Astrocyte (in vitro differentiated cells and primary cell): ENCODE data around the gene TBC1D5. TPM values are rescaled to one million over a fixed set of nuclear protein-coding genes. Genes with fewer than 3 reads are reported as not detected.

Experiments used
- DNase-seq: peaks from one replicate; pipeline ENCODE4 v3.0.0-alpha.2; 2010; ENCODE audit warnings: low read depth
- FAIRE-seq: peaks from 2 replicates; lab custom pipeline; 2011; peaks lifted over from hg19 to GRCh38; lab: Jason Lieb, UNC
- H2AFZ ChIP-seq: 2 replicates; pipeline ENCODE4 v1.6.0; 2012; ENCODE audit warnings: low read depth, low read length, inconsistent platforms
- H3K27ac ChIP-seq: 2 replicates; pipeline ENCODE4 v1.5.1; 2011; ENCODE audit warnings: low read depth, low read length, inconsistent platforms
- H3K27me3 ChIP-seq: 2 replicates; pipeline ENCODE4 v1.6.0; 2011; ENCODE audit warnings: low read length, inconsistent platforms; ENCODE audit not compliant: insufficient read depth
- H3K36me3 ChIP-seq: 2 replicates; pipeline ENCODE4 v1.5.1; 2011; ENCODE audit warnings: low read length, inconsistent platforms; ENCODE audit not compliant: insufficient read depth
- H3K4me1 ChIP-seq: 2 replicates; pipeline ENCODE4 v1.5.1; 2011; ENCODE audit warnings: low read length, inconsistent platforms; ENCODE audit not compliant: insufficient read depth
- H3K4me2 ChIP-seq: 2 replicates; pipeline ENCODE4 v1.6.0; 2012; ENCODE audit warnings: low read length, inconsistent platforms
- H3K4me3 ChIP-seq: 2 replicates; pipeline ENCODE4 v1.5.1; 2011; ENCODE audit warnings: low read depth, mild to moderate bottlenecking, low read length, inconsistent platforms; ENCODE audit not compliant: insufficient read depth
- H3K79me2 ChIP-seq: 2 replicates; pipeline ENCODE4 v1.6.0; 2012; ENCODE audit warnings: mild to moderate bottlenecking, low read length, inconsistent platforms; ENCODE audit not compliant: insufficient read depth
- H3K9ac ChIP-seq: 2 replicates; pipeline ENCODE4 v1.6.0; 2012; ENCODE audit warnings: mild to moderate bottlenecking, low read length, inconsistent platforms
- H3K9me3 ChIP-seq: 2 replicates; pipeline ENCODE4 v1.5.1; 2012; ENCODE audit warnings: low read depth, mild to moderate bottlenecking, low read length, inconsistent platforms; ENCODE audit not compliant: insufficient read depth
- H4K20me1 ChIP-seq: 2 replicates; pipeline ENCODE4 v1.6.0; 2012; ENCODE audit warnings: low read length, inconsistent platforms; ENCODE audit not compliant: insufficient read depth
- H3K27ac Mint-ChIP-seq: one replicate; pipeline ENCODE4 v1.8.0; 2021; ENCODE audit warnings: mild to moderate bottlenecking, mixed read lengths; ENCODE audit not compliant: unreplicated experiment
- H3K27me3 Mint-ChIP-seq: one replicate; pipeline ENCODE4 v1.8.0; 2021; ENCODE audit warnings: low read depth, mixed read lengths; ENCODE audit not compliant: unreplicated experiment
- H3K36me3 Mint-ChIP-seq: one replicate; pipeline ENCODE4 v1.8.0; 2021; ENCODE audit warnings: low read depth, mixed read lengths; ENCODE audit not compliant: unreplicated experiment
- H3K4me1 Mint-ChIP-seq: one replicate; pipeline ENCODE4 v1.8.0; 2021; ENCODE audit warnings: low read depth, mixed read lengths; ENCODE audit not compliant: unreplicated experiment
- H3K4me3 Mint-ChIP-seq: one replicate; pipeline ENCODE4 v1.8.0; 2021; ENCODE audit warnings: mild to moderate bottlenecking, moderate library complexity, mixed read lengths; ENCODE audit not compliant: unreplicated experiment
- H3K9me3 Mint-ChIP-seq: one replicate; pipeline ENCODE4 v1.8.0; 2021; ENCODE audit warnings: mild to moderate bottlenecking, mixed read lengths; ENCODE audit not compliant: unreplicated experiment
- EZH2 ChIP-seq: IDR thresholded peaks from 2 replicates; pipeline ENCODE4 v1.6.1; 2012; ENCODE audit warnings: mild to moderate bottlenecking, low read length, inconsistent platforms; ENCODE audit not compliant: insufficient read depth
- total RNA-seq: library from RNA; stranded (reverse); gene quantifications from 2 replicates; pipeline ENCODE4 v1.2.1, GENCODE V29; 2021
- TF ChIP-seq, protein P1 (sequence below): IDR thresholded peaks from 2 replicates; pipeline ENCODE4 v1.5.1; 2011; ENCODE audit warnings: low read depth, mild to moderate bottlenecking, inconsistent platforms, low read length, moderate library complexity; ENCODE audit not compliant: insufficient read depth

Gene TBC1D5
- total RNA-seq, 1 donor from 2014 or later, result 23.0 TPM

DNA sequence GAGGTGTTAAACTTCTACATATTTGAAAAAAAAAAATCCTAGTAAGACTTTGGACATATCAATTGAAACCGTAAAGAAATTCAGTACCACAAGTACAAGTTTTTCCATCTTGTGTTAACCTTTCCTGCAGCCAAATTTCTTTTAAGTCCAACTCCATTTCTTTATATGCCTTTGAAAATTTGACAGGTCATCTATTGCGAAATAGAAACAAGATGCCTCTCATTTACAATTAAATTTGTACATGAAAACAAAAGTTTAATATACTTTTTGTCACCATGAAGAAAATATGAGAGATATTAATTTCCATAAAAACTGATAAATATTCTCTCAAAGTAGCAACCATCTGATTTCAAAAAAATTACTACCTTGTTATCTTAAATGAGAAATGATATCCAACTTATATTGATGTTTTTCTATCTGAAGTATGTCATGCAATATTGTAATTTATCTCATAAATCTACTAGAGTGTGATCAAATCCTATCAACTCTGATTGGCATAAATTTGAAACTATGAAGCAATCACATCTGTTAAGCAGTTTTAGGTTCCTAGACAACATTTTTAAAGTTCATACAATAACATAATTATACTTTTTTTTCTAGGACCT lies 68.2 kb downstream of the TBC1D5 start:
- Histone ChIP-seq H3K4me2 (no peak overlapping the region), H3K27ac (no peak overlapping the region), H4K20me1 (no peaks in the 10 kb centered on the region), H3K9ac (no peak overlapping the region), H3K4me1 (no peaks in the 10 kb centered on the region), H3K36me3 (no peaks in the 10 kb centered on the region), H3K79me2 (no peaks in the 10 kb centered on the region), H3K4me3 (no peak overlapping the region), H3K9me3 (no peaks in the 10 kb centered on the region), H3K27me3 (no peaks in the 10 kb centered on the region), H2AFZ (no peak overlapping the region)
- FAIRE-seq (no peak), DNase-seq (no peak)
- no peaks in the 10 kb centered on the region for H3K9me3 Mint-ChIP-seq
- H3K27ac Mint-ChIP-seq, result no peak overlapping the region
- peaks cover 6% of the 10 kb centered on the region for H3K4me1 Mint-ChIP-seq
- no peaks in the 10 kb centered on the region for H3K36me3 Mint-ChIP-seq
- TF ChIP-seq, protein P1, sequence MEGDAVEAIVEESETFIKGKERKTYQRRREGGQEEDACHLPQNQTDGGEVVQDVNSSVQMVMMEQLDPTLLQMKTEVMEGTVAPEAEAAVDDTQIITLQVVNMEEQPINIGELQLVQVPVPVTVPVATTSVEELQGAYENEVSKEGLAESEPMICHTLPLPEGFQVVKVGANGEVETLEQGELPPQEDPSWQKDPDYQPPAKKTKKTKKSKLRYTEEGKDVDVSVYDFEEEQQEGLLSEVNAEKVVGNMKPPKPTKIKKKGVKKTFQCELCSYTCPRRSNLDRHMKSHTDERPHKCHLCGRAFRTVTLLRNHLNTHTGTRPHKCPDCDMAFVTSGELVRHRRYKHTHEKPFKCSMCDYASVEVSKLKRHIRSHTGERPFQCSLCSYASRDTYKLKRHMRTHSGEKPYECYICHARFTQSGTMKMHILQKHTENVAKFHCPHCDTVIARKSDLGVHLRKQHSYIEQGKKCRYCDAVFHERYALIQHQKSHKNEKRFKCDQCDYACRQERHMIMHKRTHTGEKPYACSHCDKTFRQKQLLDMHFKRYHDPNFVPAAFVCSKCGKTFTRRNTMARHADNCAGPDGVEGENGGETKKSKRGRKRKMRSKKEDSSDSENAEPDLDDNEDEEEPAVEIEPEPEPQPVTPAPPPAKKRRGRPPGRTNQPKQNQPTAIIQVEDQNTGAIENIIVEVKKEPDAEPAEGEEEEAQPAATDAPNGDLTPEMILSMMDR, result no peak
- no peak for TF ChIP-seq EZH2
- H3K4me3 Mint-ChIP-seq, result no peak overlapping the region
- no peaks in the 10 kb centered on the region for H3K27me3 Mint-ChIP-seq

DNA sequence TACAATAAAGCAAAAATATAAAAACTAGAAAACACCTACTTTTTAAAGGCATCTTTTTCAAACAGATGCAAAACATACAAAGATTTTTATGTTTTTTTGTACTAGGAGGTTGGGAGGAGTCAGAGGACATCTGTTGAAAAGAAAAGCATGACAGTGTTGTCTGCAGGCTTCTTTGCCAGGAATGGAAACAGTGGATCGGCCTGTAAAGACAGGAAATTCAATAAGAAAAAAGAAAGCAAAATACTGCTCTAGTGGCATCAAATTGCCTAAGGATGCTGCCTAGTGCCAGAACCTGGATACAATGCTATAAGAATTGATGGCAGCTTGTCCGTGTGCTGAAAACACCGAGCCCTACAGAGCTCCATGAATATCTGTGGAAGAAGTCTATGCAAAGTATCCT lies 69.9 kb downstream of the TBC1D5 start:
- no peak overlapping the region for H3K4me3 Mint-ChIP-seq
- no peak for FAIRE-seq
- H3K4me1 ChIP-seq, result no peaks in the 10 kb centered on the region

DNA sequence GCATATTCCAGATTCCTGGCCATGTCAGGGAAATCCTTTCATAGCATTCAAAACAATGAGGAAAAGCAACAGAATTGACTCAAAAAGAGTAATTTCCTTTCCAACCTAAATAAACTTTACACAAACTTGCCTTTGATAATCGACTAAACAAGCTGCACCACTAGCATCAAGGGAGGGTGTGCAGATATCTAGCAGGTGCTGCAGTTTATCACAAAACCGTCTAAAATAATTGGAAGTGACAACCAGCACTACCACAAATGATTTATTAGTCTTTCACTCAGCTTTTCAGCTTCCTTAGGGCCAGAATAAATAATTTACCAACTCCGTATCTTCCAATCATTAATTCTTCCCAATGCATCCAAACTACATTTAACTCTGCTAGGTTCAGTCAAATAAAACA lies 71.7 kb downstream of the TBC1D5 start:
- Histone ChIP-seq H3K4me3 (no peak overlapping the region), H3K27ac (no peak overlapping the region), H3K27me3 (no peaks in the 10 kb centered on the region), H3K9me3 (no peaks in the 10 kb centered on the region), H3K79me2 (no peaks in the 10 kb centered on the region), H3K36me3 (no peaks in the 10 kb centered on the region), H3K4me2 (no peak overlapping the region), H3K4me1 (no peaks in the 10 kb centered on the region), H3K9ac (no peak overlapping the region), H2AFZ (no peak overlapping the region), H4K20me1 (no peaks in the 10 kb centered on the region)
- H3K9me3 Mint-ChIP-seq, result no peaks in the 10 kb centered on the region
- TF ChIP-seq, protein P1, result no peak
- TF ChIP-seq EZH2, result no peak
- no peaks in the 10 kb centered on the region for H3K36me3 Mint-ChIP-seq
- FAIRE-seq (no peak), DNase-seq (no peak)
- peaks cover 2% of the 10 kb centered on the region for H3K4me1 Mint-ChIP-seq
- no peaks in the 10 kb centered on the region for H3K27me3 Mint-ChIP-seq
- H3K4me3 Mint-ChIP-seq, result no peak overlapping the region
- H3K27ac Mint-ChIP-seq, result no peak overlapping the region

More for the DNA sequence above, 69.9 kb downstream of the TBC1D5 start:
- Mint-ChIP-seq H3K36me3 (no peaks in the 10 kb centered on the region), H3K4me1 (peaks cover 2% of the 10 kb centered on the region), H3K9me3 (no peaks in the 10 kb centered on the region), H3K27me3 (no peaks in the 10 kb centered on the region), H3K27ac (no peak overlapping the region)
- no peak for DNase-seq
- H3K36me3 ChIP-seq, result no peaks in the 10 kb centered on the region
- no peaks in the 10 kb centered on the region for H4K20me1 ChIP-seq
- no peak overlapping the region for H3K4me3 ChIP-seq
- no peak overlapping the region for H3K4me2 ChIP-seq
- H2AFZ ChIP-seq, result no peak overlapping the region
- H3K9me3 ChIP-seq, result no peaks in the 10 kb centered on the region
- no peak overlapping the region for H3K9ac ChIP-seq
- H3K79me2 ChIP-seq, result no peaks in the 10 kb centered on the region
- TF ChIP-seq, protein P1, result no peak
- no peak overlapping the region for H3K27ac ChIP-seq
- H3K27me3 ChIP-seq, result no peaks in the 10 kb centered on the region
